IPS-18a (cell line): ENCODE results near the gene ADGRG1.

ENCODE experiments used
- H3K27ac ChIP-seq: one replicate; pipeline ENCODE4 v1.5.1; 2013; ENCODE audit warnings: low read length
- H3K27me3 ChIP-seq: one replicate; pipeline ENCODE4 v1.6.1; 2013; ENCODE audit warnings: mild to moderate bottlenecking, low read length; ENCODE audit not compliant: control insufficient read depth, insufficient read depth
- H3K36me3 ChIP-seq: one replicate; pipeline ENCODE4 v1.6.1; 2013; ENCODE audit warnings: low read depth, low read length; ENCODE audit not compliant: control insufficient read depth
- H3K4me1 ChIP-seq: one replicate; pipeline ENCODE4 v1.6.1; 2013; ENCODE audit warnings: low read depth, low read length; ENCODE audit not compliant: control insufficient read depth
- H3K4me3 ChIP-seq: one replicate; pipeline ENCODE4 v1.5.1; 2013; ENCODE audit warnings: low read length
- H3K9ac ChIP-seq: one replicate; pipeline ENCODE4 v1.6.1; 2013; ENCODE audit warnings: mild to moderate bottlenecking, low read length, moderate library complexity
- H3K9me3 ChIP-seq: one replicate; pipeline ENCODE4 v1.6.1; 2013; ENCODE audit warnings: low read depth, low read length; ENCODE audit not compliant: control insufficient read depth

ADGRG1 gene

DNA sequence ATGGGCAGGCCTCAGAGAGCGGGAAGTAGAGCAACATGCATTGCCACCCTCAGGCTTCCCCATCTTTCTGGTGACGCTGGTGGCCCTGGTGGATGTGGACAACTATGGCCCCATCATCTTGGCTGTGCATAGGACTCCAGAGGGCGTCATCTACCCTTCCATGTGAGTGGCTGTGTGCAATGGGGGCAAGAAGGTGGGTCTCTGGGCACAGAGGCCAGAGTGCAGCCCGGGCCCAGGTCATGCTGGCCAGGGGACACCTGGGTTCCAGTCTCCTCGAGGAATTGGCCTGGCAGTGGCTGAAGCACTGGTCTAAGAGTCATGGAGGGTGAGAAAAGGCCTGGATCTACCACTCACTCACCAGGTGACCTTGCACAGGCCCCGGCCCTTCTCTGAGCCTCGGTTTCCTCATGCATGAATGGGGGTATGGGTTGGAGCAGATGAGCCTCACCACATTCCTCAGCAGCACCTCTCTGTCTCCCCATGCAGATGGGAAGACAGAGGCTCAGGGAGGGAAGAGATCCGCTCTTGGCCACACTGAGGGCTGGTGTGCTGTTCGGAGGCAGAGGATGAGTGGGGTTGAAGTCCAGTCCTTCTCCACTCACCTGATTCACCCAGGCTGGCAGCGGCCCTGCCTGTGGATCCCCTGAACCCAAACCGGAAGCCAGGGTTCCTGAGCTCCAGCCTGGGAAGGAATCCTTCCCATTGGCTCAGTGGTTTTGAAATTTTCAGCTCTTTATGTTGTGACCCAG lies 32.5 kb downstream of the ADGRG1 start:
- no peaks in the 10 kb centered on the region for H3K9me3 ChIP-seq
- H3K4me3 ChIP-seq = no peak overlapping the region
- H3K27ac ChIP-seq = no peak overlapping the region
- H3K27me3 ChIP-seq = no peaks in the 10 kb centered on the region
- no peak overlapping the region for H3K9ac ChIP-seq
- H3K4me1 ChIP-seq = no peaks in the 10 kb centered on the region
- H3K36me3 ChIP-seq = no peaks in the 10 kb centered on the region

DNA sequence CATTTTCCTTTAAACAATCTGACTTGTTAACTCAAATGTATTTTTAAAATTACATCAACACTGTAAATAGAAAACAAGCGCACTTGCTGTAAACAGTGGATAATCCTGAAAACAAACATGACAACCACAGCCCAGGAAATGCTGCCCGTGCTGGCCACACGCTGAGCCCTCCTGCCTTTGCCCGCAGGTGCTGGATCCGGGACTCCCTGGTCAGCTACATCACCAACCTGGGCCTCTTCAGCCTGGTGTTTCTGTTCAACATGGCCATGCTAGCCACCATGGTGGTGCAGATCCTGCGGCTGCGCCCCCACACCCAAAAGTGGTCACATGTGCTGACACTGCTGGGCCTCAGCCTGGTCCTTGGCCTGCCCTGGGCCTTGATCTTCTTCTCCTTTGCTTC lies 33.1 kb downstream of the ADGRG1 start:
- H3K27me3 ChIP-seq = no peaks in the 10 kb centered on the region
- H3K27ac ChIP-seq = no peak overlapping the region
- H3K36me3 ChIP-seq = no peaks in the 10 kb centered on the region
- H3K4me3 ChIP-seq = no peak overlapping the region
- no peaks in the 10 kb centered on the region for H3K9me3 ChIP-seq
- no peak overlapping the region for H3K9ac ChIP-seq
- H3K4me1 ChIP-seq = no peaks in the 10 kb centered on the region

DNA sequence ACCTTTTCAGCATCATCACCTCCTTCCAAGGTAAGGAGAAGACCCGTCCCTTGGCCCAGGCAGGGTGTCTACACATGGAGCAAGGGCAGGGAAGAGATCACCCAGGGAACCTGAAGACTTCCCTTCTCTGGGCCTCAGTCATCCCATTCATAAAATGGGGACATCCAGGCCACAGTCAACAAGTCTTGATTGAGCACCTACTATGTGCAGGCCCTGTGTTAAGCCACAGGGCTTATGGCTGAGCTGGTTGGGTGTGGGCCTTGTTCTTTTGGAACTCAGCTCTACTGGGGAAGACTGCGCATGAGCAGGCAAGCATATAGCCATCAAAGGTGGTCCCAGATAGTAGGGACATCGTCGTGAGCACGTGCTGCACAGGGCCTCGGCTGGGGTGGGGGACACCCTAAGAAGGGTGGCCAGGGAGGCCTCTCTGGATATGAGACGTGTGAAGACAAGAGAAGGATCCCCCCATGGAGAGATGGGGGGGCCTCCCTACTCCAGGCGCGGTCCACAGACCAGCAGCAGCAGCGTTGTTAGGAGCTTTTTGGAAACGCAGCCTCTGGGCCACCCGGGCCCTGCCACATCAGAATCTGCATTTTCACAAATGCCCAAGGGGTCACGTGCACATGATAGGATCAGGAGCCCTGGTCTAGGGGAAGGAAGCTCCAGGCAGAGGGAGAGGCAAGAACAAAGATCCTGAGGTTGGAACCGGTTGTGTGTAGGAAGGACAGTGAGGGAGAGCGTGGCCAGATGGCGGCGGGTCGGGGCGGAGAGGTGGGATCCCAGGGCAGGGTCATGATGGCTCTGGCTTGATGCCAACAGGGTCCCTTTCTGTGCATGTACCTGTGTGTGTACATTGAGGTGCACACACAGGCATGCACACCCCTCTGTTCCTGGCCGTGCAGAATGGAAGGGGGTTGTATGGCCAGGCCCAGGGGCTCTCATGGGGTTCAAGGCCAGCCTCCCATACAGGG lies 33.8 kb downstream of the ADGRG1 start:
- H3K9me3 ChIP-seq = no peaks in the 10 kb centered on the region
- H3K4me1 ChIP-seq = no peaks in the 10 kb centered on the region
- no peak overlapping the region for H3K9ac ChIP-seq
- H3K27ac ChIP-seq = no peak overlapping the region
- H3K27me3 ChIP-seq = no peaks in the 10 kb centered on the region
- no peak overlapping the region for H3K4me3 ChIP-seq
- no peaks in the 10 kb centered on the region for H3K36me3 ChIP-seq

DNA sequence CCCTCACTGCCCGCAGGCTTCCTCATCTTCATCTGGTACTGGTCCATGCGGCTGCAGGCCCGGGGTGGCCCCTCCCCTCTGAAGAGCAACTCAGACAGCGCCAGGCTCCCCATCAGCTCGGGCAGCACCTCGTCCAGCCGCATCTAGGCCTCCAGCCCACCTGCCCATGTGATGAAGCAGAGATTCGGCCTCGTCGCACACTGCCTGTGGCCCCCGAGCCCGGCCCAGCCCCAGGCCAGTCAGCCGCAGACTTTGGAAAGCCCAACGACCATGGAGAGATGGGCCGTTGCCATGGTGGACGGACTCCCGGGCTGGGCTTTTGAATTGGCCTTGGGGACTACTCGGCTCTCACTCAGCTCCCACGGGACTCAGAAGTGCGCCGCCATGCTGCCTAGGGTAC lies 35.0 kb downstream of the ADGRG1 start:
- Histone ChIP-seq H3K27me3 (no peaks in the 10 kb centered on the region), H3K4me1 (no peaks in the 10 kb centered on the region), H3K9me3 (no peaks in the 10 kb centered on the region), H3K27ac (no peak overlapping the region), H3K9ac (no peak overlapping the region), H3K36me3 (no peaks in the 10 kb centered on the region), H3K4me3 (no peak overlapping the region)

DNA sequence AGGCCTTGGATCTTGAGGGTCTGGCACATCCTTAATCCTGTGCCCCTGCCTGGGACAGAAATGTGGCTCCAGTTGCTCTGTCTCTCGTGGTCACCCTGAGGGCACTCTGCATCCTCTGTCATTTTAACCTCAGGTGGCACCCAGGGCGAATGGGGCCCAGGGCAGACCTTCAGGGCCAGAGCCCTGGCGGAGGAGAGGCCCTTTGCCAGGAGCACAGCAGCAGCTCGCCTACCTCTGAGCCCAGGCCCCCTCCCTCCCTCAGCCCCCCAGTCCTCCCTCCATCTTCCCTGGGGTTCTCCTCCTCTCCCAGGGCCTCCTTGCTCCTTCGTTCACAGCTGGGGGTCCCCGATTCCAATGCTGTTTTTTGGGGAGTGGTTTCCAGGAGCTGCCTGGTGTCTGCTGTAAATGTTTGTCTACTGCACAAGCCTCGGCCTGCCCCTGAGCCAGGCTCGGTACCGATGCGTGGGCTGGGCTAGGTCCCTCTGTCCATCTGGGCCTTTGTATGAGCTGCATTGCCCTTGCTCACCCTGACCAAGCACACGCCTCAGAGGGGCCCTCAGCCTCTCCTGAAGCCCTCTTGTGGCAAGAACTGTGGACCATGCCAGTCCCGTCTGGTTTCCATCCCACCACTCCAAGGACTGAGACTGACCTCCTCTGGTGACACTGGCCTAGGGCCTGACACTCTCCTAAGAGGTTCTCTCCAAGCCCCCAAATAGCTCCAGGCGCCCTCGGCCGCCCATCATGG lies 35.7 kb downstream of the ADGRG1 start:
- H3K36me3 ChIP-seq = no peaks in the 10 kb centered on the region
- no peaks in the 10 kb centered on the region for H3K9me3 ChIP-seq
- H3K4me1 ChIP-seq = no peaks in the 10 kb centered on the region
- no peaks in the 10 kb centered on the region for H3K27me3 ChIP-seq
- H3K27ac ChIP-seq = no peak overlapping the region
- H3K9ac ChIP-seq = no peak overlapping the region
- no peak overlapping the region for H3K4me3 ChIP-seq

DNA sequence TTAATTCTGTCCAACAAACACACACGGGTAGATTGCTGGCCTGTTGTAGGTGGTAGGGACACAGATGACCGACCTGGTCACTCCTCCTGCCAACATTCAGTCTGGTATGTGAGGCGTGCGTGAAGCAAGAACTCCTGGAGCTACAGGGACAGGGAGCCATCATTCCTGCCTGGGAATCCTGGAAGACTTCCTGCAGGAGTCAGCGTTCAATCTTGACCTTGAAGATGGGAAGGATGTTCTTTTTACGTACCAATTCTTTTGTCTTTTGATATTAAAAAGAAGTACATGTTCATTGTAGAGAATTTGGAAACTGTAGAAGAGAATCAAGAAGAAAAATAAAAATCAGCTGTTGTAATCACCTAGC lies 36.2 kb downstream of the ADGRG1 start:
- Histone ChIP-seq H3K27me3 (no peaks in the 10 kb centered on the region), H3K4me1 (no peaks in the 10 kb centered on the region), H3K9me3 (no peaks in the 10 kb centered on the region), H3K27ac (no peak overlapping the region), H3K9ac (no peak overlapping the region), H3K36me3 (no peaks in the 10 kb centered on the region), H3K4me3 (no peak overlapping the region)

DNA sequence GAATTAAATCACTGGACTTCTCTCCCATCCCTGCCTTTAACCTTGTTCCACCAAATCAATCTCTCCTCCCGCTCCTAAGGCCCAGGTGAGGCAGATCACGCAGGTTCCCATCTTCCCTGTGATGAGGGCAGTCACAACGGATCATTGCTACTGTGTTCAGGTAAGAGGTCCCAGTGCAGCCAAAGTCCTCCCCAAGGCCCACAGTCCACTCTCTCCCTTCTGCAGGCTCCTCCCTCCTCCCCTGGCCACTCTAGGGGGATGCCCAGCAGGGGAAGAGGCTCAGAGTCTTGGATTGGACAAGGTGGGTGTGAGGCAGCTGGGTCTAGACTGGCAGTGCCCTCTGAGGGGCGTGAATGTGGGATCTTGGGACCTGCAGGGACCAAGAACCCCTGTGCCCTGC lies 37.1 kb downstream of the ADGRG1 start:
- H3K4me3 ChIP-seq = no peak overlapping the region
- H3K9me3 ChIP-seq = no peaks in the 10 kb centered on the region
- no peak overlapping the region for H3K9ac ChIP-seq
- no peaks in the 10 kb centered on the region for H3K27me3 ChIP-seq
- no peaks in the 10 kb centered on the region for H3K4me1 ChIP-seq
- H3K27ac ChIP-seq = no peak overlapping the region
- no peaks in the 10 kb centered on the region for H3K36me3 ChIP-seq

DNA sequence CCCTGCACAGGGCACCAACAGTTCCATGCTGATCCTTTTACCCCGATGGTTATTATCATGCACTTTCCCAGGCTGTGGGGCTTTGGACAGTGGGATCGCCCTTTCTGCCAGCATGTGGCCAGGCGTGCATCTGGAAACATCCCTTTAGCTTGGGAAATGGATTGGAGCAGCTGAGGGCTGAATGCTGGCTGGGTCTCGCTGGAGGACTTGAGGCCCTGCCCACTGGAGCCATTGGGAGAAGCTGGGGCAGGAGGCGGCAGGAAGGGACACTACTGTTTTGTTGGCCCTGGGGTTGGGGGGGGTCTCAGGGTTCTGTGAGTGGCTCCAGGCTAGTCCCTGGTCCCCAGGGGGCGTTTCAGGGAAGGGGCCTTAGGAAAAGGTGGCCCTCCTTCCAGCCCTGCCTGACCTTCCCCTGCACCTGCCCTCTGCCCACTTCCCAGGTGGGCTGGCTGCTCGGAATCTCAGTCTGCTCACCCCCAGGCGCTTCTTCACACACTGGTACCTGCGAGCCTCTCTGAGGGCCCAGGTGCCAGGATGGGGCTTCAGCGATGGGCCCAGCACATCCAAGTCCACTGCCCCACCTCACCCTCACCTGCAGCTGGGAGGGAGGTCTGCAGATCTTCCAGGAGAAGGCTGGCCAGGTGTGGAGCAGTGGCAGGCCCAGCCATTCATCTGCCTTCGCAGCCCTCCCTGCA lies 38.1 kb downstream of the ADGRG1 start:
- no peak overlapping the region for H3K4me3 ChIP-seq
- H3K36me3 ChIP-seq = no peaks in the 10 kb centered on the region
- H3K9me3 ChIP-seq = no peaks in the 10 kb centered on the region
- no peaks in the 10 kb centered on the region for H3K4me1 ChIP-seq
- no peaks in the 10 kb centered on the region for H3K27me3 ChIP-seq
- no peak overlapping the region for H3K27ac ChIP-seq
- no peak overlapping the region for H3K9ac ChIP-seq

DNA sequence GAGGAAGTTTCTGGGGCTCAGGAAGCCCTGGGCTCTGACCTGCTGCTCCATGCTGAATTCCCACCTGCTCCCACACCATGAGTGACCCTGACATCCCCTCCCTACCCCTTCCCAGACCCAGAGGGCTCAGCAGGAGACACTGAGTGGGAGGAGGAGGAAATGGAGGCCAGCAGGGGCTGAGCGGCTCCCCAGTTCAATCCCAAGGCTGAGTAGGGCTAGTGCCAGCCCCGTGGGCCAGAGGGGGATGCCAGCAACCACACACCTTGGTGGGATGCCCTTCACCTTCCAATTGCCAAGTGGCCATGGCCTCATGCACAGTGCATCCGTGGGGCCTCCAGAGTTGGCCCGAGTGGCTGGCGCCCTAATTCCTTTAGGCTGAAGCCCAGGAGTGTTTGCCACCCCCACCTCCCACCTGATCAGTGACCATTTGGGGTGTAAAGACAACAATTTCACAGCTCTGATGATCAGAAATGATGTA lies 38.7 kb downstream of the ADGRG1 start:
- Histone ChIP-seq H3K4me3 (no peak overlapping the region), H3K27ac (no peak overlapping the region), H3K27me3 (no peaks in the 10 kb centered on the region), H3K4me1 (no peaks in the 10 kb centered on the region), H3K9me3 (no peaks in the 10 kb centered on the region), H3K9ac (no peak overlapping the region), H3K36me3 (no peaks in the 10 kb centered on the region)

DNA sequence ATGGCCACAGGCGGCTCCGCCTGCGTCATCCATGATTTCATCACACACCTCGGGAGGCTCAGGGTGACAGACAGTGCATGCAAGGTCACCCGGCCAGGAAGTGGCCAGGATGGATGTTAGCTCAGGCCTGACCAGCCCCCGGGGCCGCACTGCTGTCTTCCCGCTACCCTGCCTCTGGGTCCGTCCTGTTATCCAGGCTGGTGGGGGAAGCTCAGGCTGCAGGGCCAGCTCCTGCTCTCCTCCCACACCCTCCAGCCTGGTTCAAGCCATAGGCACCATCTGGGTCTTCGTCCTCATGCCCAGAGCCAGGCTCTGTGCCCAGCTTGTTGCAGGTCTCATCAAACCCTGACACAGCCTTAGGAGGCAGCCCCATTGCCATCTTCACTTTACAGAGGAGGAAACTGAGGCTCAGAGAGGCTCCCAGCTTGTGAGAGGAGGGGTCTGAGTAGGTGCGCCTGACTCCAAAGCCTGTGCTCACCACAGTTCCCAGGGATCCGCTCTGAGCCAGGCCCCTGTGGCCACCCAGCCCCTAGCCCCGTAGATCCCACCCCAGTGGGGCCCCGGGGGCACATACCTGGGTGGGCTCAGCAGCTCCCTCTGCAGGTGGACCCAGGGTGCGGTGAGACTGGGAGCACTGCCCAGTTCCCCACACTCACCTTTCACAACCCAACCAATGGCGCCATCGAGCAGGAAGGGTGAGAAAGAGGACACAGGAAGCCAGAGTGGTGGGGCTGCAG lies 39.3 kb downstream of the ADGRG1 start:
- no peaks in the 10 kb centered on the region for H3K4me1 ChIP-seq
- no peaks in the 10 kb centered on the region for H3K9me3 ChIP-seq
- H3K27me3 ChIP-seq = no peaks in the 10 kb centered on the region
- no peak overlapping the region for H3K9ac ChIP-seq
- no peak overlapping the region for H3K4me3 ChIP-seq
- H3K27ac ChIP-seq = no peak overlapping the region
- H3K36me3 ChIP-seq = no peaks in the 10 kb centered on the region
